ENCODE measurements around the gene PCDHGA1. TPM values are rescaled to one million over a fixed set of nuclear protein-coding genes. Genes with fewer than 3 reads are reported as not detected.
"Not testable (repeated sequence)": the region's sequence is repeated elsewhere in the genome, so short reads cannot be mapped to it uniquely, and the experiment has no call there.

The PCDHGA1 gene
- total RNA-seq, 4 donors from 2014 or later = 0.65 to 0.97 (median 0.71) TPM

DNA sequence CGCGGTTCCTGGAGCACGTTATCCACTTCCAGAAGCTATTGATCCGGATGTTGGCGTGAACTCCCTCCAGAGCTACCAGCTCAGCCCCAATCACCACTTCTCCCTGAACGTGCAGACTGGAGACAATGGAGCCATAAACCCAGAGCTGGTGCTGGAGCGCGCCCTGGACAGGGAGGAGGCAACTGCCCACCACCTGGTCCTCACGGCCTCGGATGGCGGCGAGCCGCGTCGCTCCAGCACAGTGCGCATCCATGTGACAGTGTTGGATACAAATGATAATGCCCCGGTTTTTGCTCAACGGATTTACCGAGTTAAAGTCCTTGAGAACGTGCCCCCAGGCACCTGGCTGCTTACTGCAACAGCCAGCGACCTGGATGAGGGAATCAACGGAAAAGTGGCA, 73.1 kb downstream of the PCDHGA1 start:
- peaks cover 0 to 4% (median 0%) of the 10 kb centered on the region in 3 donors for H3K27me3 ChIP-seq

DNA sequence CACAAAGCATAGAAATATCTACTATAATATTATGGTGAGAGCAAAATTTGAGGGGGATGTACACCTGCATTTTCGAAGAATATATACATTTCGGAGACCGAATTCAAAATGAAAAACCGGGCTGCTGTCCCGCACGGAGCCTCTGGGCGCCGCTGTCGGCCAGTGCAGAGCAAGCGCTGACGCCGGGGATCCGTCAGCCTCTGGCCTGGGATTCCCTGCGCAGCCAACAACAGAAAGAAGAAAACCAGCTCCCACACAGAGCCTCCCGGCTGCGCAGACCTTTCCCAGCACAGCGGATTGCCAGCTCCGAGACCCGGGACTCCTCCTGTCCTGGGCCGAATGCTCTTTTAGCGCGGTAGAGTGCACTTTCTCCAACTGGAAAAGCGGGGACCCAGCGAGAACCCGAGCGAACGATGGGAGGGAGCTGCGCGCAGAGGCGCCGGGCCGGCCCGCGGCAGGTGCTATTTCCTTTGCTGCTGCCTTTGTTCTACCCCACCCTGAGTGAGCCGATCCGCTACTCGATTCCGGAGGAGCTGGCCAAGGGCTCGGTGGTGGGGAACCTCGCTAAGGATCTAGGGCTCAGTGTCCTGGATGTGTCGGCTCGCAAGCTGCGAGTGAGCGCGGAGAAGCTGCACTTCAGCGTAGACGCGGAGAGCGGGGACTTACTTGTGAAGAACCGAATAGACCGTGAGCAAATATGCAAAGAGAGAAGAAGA, 77.6 kb downstream of the PCDHGA1 start, which contains the start of gene PCDHGB6:
PCDHGB6 (plus strand) TSS at position 232 of the 716 bp plus-strand sequence; CDS start at position 414, 182 bp downstream.
- H3K4me1 ChIP-seq = peaks cover 6 to 19% of the 10 kb centered on the region in 2 donors
- H3K27me3 ChIP-seq; H3K9me3 ChIP-seq; intact Hi-C loops (cut with DNase I; ENCODE audit: low total_unique reads); H3K36me3 ChIP-seq: not testable (repeated sequence)
- peak; percentile 48 to 75 (median 70) for TF ChIP-seq CTCF (IDR thresholded peaks at IDR 0.05 in 4 of 5, conservative IDR thresholded peaks at IDR 0.05 in 1 of 5)
- H3K27ac ChIP-seq = peak within 1 kb of the TSS; percentile 53 to 73 (median 64)
- DNase-seq (peak in 1 of 2 donors; percentile 39), ATAC-seq (peak; percentile 73 to 75)
- peak within 1 kb of the TSS; percentile 36 to 57 (median 48) for H3K4me3 ChIP-seq
- in situ Hi-C loops (cut with MboI; ENCODE audit: low sequenced_read_pairs in 4 of 4) = loop anchor here in 1 of 4 donors (5.0 kb wide), 1 partner anchor 149 kb away; no protein-coding TSS in a partner anchor

More for the DNA sequence above, 73.1 kb downstream of the PCDHGA1 start:
- Histone ChIP-seq H3K27ac (no peak overlapping the region), H3K36me3 (peaks cover 0 to 4% of the 10 kb centered on the region in 2 donors), H3K4me3 (peak overlapping the region in 2 of 4 donors; percentile 29 to 41), H3K4me1 (peaks cover 14 to 15% of the 10 kb centered on the region in 2 donors), H3K9me3 (peaks cover 0 to 6% (median 0%) of the 10 kb centered on the region in 3 donors)
- DNase-seq (no peak), ATAC-seq (no peak)
- in situ Hi-C loops (cut with MboI; ENCODE audit: low sequenced_read_pairs in 4 of 4) (no loop called here), intact Hi-C loops (cut with DNase I; ENCODE audit: low total_unique reads) (no loop called here)
- TF ChIP-seq CTCF (IDR thresholded peaks at IDR 0.05 in 4 of 5, conservative IDR thresholded peaks at IDR 0.05 in 1 of 5) (no peak), POLR2A (IDR thresholded peaks at IDR 0.05) (no peak)

- TF ChIP-seq CTCF (IDR thresholded peaks at IDR 0.05 in 4 of 5, conservative IDR thresholded peaks at IDR 0.05 in 1 of 5) (no peak), POLR2A (IDR thresholded peaks at IDR 0.05) (no peak)
- Histone ChIP-seq H3K4me1 (peaks cover 4 to 15% of the 10 kb centered on the region in 2 donors), H3K9me3 (peaks cover 0 to 8% (median 0%) of the 10 kb centered on the region in 3 donors), H3K36me3 (no peaks in the 10 kb centered on the region), H3K4me3 (peak overlapping the region in 1 of 4 donors; percentile 16), H3K27me3 (no peaks in the 10 kb centered on the region), H3K27ac (no peak overlapping the region)
- intact Hi-C loops (cut with DNase I; ENCODE audit: low total_unique reads) (loop anchor here (5.0 kb wide), 1 partner anchor 37 kb away; the partner anchor contains the start of genes PCDHGA6 and PCDHGB3), in situ Hi-C loops (cut with MboI; ENCODE audit: low sequenced_read_pairs in 4 of 4) (loop anchor here in 1 of 4 donors (5.0 kb wide), 1 partner anchor 148 kb away; no protein-coding TSS in a partner anchor)
- DNase-seq = no peak
- ATAC-seq = no peak
Observed at GRCh38 chr5:141409598-141410306, 79.4 kb downstream of the PCDHGA1 start.

GRCh38 chr5:141411575-141411974, 81.3 kb downstream of the PCDHGA1 start:
- no peaks in the 10 kb centered on the region for H3K27me3 ChIP-seq
- no peak for DNase-seq

More at GRCh38 chr5:141411575-141411974, 81.3 kb downstream of the PCDHGA1 start:
- ATAC-seq = no peak
- Histone ChIP-seq H3K27ac (no peak overlapping the region), H3K9me3 (peaks cover 0 to 8% (median 0%) of the 10 kb centered on the region in 3 donors), H3K4me3 (no peak overlapping the region), H3K4me1 (peaks cover 4 to 15% of the 10 kb centered on the region in 2 donors), H3K36me3 (no peaks in the 10 kb centered on the region)
- no peak for TF ChIP-seq POLR2A (IDR thresholded peaks at IDR 0.05)
- no peak for TF ChIP-seq CTCF (IDR thresholded peaks at IDR 0.05 in 4 of 5, conservative IDR thresholded peaks at IDR 0.05 in 1 of 5)
- intact Hi-C loops (cut with DNase I; ENCODE audit: low total_unique reads) (loop anchor here (5.0 kb wide), 1 partner anchor 39 kb away; the partner anchor contains the start of genes PCDHGA6 and PCDHGB3), in situ Hi-C loops (cut with MboI; ENCODE audit: low sequenced_read_pairs in 4 of 4) (no loop called here)
